HG02870 (cell line): Measurements from ENCODE around the gene CEP63.
"Not testable (repeated sequence)": the region's sequence is repeated elsewhere in the genome, so short reads cannot be mapped to it uniquely, and the experiment has no call there.

Source experiments
- ATAC-seq: cut with Tn5 transposase; IDR thresholded peaks from one replicate; pipeline ENCODE4 v1.9.1; 2021; ENCODE audit warnings: mild to moderate bottlenecking, moderate library complexity; ENCODE audit not compliant: unreplicated experiment

CEP63 gene

GRCh38 chr3:134567605-134568004 is 81.7 kb downstream of the CEP63 start:
- ATAC-seq = no peak

- ATAC-seq = no peak
Measured at GRCh38 chr3:134568790-134569189, 82.9 kb downstream of the CEP63 start.

GRCh38 chr3:134569899-134570298 is 84.0 kb downstream of the CEP63 start:
- ATAC-seq = not testable (repeated sequence)

GRCh38 chr3:134576426-134576825 is 90.6 kb downstream of the CEP63 start:
- ATAC-seq = no peak

GRCh38 chr3:134576831-134577230 is 91.0 kb downstream of the CEP63 start:
- ATAC-seq = no peak

- ATAC-seq = no peak
Measured at GRCh38 chr3:134579141-134579665, 93.3 kb downstream of the CEP63 start.

- ATAC-seq = no peak
Measured at GRCh38 chr3:134590766-134591165, 104.9 kb downstream of the CEP63 start.

GRCh38 chr3:134592806-134593205 is 106.9 kb downstream of the CEP63 start:
- ATAC-seq = no peak

GRCh38 chr3:134594331-134594741 is 108.5 kb downstream of the CEP63 start:
- ATAC-seq = no peak

- not testable (repeated sequence) for ATAC-seq
Measured at GRCh38 chr3:134594986-134595385, 109.1 kb downstream of the CEP63 start.

- no peak for ATAC-seq
Measured at GRCh38 chr3:134597390-134597970, 111.6 kb downstream of the CEP63 start.

- ATAC-seq = no peak
Measured at GRCh38 chr3:134598763-134599545, 113.1 kb downstream of the CEP63 start.

GRCh38 chr3:134600206-134600605 is 114.3 kb downstream of the CEP63 start:
- no peak for ATAC-seq

GRCh38 chr3:134600685-134601463 is 115.0 kb downstream of the CEP63 start:
- peak; percentile 61 for ATAC-seq

- no peak for ATAC-seq
Measured at GRCh38 chr3:134601539-134602439, 115.9 kb downstream of the CEP63 start.

- ATAC-seq = no peak
Measured at GRCh38 chr3:134602440-134602814, 116.6 kb downstream of the CEP63 start.

GRCh38 chr3:134603480-134603879 is 117.6 kb downstream of the CEP63 start:
- ATAC-seq = no peak

- no peak for ATAC-seq
Measured at GRCh38 chr3:134603956-134604355, 118.1 kb downstream of the CEP63 start.

- ATAC-seq = no peak
Measured at GRCh38 chr3:134605556-134605955, 119.7 kb downstream of the CEP63 start.
